A549 (cell line): ENCODE results near the gene HLCS.

ENCODE experiments used
- EP300 ChIP-seq, 2 experiments: fragments of >200 bp; sonication (Bioruptor Twin); formaldehyde crosslinking; IDR thresholded peaks; 2 replicates in 1 of 2; 3 replicates in 1 of 2; pipeline ENCODE4 v1.6.1; 2016 to 2017
- HOXA7 ChIP-seq: fragments of 250-450 bp; sonication (Bioruptor Pico); IDR thresholded peaks from 2 replicates; pipeline ENCODE4 v1.5.0; 2020; ENCODE audit warnings: mild to moderate bottlenecking, moderate library complexity
- JUN ChIP-seq, 2 experiments: fragments of >200 bp; sonication (Bioruptor Twin); formaldehyde crosslinking; IDR thresholded peaks; 2 replicates in 1 of 2; 3 replicates in 1 of 2; pipeline ENCODE4 v1.6.1; 2016 to 2017
- JUNB ChIP-seq: fragments of >200 bp; sonication (Bioruptor Twin); formaldehyde crosslinking; IDR thresholded peaks from 2 replicates; pipeline ENCODE4 v1.6.1; 2016
- POLR2A ChIP-seq: IDR thresholded peaks from 2 replicates; pipeline ENCODE4 v1.6.1; 2012; ENCODE audit warnings: mild to moderate bottlenecking, low read length
- RFX5 ChIP-seq: fragments of 450-650 bp; IDR thresholded peaks from 2 replicates; pipeline ENCODE4 v1.7.1; 2014; ENCODE audit warnings: antibody characterized with exemption, mild to moderate bottlenecking, moderate library complexity
- SMC3 ChIP-seq: fragments of >200 bp; sonication (Bioruptor Twin); formaldehyde crosslinking; IDR thresholded peaks from 3 replicates; pipeline ENCODE4 v1.6.1; 2018; ENCODE audit warnings: inconsistent platforms
- SREBF2 ChIP-seq: fragments of 450-650 bp; IDR thresholded peaks from 2 replicates; pipeline ENCODE4 v1.6.1; 2014; ENCODE audit warnings: mild to moderate bottlenecking, moderate library complexity
- TF ChIP-seq, protein P1 (sequence below): fragments of >200 bp; sonication (Bioruptor Twin); formaldehyde crosslinking; IDR thresholded peaks from 3 replicates; pipeline ENCODE4 v1.5.1; 2016
- TF ChIP-seq, protein P2 (sequence below): IDR thresholded peaks from 2 replicates; pipeline ENCODE4 v1.6.1; 2012
- TF ChIP-seq, protein P3 (sequence below): fragments of 200-600 bp; sonication (generic); IDR thresholded peaks from 2 replicates; pipeline ENCODE4 v1.6.1; 2016; ENCODE audit warnings: antibody characterized with exemption, mild to moderate bottlenecking, moderate library complexity
- TF ChIP-seq, protein P4 (sequence below): IDR thresholded peaks from 2 replicates; pipeline ENCODE4 v1.6.1; 2012

DNA sequence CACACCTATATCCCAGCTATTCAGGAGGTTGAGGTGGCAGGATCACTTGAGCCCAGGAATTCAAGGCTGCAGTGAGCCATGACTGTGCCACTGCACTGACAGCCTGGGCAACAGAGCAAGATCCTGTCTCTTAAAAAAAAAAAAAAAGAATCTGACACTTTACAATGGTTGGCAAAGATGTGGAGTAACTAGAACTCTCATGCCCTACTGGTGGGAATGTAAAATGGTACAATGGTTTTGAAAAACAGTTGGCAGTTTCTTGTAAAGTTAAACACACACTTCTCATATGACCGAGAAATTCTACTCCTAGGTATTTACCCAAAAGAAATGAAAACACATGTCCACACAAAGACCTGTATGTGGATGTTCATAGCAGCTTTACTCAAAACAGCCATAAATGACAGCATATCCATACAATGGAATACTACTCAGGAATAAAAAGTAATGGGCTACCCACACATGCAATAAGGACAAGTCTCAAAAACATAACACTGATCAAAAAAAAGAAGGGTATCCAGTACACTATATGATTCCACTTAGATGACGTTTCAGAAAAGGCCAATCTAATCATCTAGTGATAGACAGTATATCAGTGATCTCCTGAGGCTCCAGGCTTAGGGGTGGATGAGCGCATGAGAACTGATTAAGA, 58.1 kb downstream of the HLCS start:
- no peak for TF ChIP-seq POLR2A
- TF ChIP-seq HOXA7 (CRISPR knock-in tag) = no peak
- no peak for TF ChIP-seq JUN (IDR thresholded peaks at IDR 0.05)
- TF ChIP-seq, protein P1, sequence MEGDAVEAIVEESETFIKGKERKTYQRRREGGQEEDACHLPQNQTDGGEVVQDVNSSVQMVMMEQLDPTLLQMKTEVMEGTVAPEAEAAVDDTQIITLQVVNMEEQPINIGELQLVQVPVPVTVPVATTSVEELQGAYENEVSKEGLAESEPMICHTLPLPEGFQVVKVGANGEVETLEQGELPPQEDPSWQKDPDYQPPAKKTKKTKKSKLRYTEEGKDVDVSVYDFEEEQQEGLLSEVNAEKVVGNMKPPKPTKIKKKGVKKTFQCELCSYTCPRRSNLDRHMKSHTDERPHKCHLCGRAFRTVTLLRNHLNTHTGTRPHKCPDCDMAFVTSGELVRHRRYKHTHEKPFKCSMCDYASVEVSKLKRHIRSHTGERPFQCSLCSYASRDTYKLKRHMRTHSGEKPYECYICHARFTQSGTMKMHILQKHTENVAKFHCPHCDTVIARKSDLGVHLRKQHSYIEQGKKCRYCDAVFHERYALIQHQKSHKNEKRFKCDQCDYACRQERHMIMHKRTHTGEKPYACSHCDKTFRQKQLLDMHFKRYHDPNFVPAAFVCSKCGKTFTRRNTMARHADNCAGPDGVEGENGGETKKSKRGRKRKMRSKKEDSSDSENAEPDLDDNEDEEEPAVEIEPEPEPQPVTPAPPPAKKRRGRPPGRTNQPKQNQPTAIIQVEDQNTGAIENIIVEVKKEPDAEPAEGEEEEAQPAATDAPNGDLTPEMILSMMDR = no peak
- no peak for TF ChIP-seq SMC3
- no peak for TF ChIP-seq EP300 (IDR thresholded peaks at IDR 0.05)
- TF ChIP-seq RFX5 = no peak
- TF ChIP-seq, protein P2, sequence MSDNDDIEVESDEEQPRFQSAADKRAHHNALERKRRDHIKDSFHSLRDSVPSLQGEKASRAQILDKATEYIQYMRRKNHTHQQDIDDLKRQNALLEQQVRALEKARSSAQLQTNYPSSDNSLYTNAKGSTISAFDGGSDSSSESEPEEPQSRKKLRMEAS = no peak
- TF ChIP-seq, protein P3, sequence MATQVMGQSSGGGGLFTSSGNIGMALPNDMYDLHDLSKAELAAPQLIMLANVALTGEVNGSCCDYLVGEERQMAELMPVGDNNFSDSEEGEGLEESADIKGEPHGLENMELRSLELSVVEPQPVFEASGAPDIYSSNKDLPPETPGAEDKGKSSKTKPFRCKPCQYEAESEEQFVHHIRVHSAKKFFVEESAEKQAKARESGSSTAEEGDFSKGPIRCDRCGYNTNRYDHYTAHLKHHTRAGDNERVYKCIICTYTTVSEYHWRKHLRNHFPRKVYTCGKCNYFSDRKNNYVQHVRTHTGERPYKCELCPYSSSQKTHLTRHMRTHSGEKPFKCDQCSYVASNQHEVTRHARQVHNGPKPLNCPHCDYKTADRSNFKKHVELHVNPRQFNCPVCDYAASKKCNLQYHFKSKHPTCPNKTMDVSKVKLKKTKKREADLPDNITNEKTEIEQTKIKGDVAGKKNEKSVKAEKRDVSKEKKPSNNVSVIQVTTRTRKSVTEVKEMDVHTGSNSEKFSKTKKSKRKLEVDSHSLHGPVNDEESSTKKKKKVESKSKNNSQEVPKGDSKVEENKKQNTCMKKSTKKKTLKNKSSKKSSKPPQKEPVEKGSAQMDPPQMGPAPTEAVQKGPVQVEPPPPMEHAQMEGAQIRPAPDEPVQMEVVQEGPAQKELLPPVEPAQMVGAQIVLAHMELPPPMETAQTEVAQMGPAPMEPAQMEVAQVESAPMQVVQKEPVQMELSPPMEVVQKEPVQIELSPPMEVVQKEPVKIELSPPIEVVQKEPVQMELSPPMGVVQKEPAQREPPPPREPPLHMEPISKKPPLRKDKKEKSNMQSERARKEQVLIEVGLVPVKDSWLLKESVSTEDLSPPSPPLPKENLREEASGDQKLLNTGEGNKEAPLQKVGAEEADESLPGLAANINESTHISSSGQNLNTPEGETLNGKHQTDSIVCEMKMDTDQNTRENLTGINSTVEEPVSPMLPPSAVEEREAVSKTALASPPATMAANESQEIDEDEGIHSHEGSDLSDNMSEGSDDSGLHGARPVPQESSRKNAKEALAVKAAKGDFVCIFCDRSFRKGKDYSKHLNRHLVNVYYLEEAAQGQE = no peak
- TF ChIP-seq JUNB = no peak
- no peak for TF ChIP-seq SREBF2
- TF ChIP-seq, protein P4, sequence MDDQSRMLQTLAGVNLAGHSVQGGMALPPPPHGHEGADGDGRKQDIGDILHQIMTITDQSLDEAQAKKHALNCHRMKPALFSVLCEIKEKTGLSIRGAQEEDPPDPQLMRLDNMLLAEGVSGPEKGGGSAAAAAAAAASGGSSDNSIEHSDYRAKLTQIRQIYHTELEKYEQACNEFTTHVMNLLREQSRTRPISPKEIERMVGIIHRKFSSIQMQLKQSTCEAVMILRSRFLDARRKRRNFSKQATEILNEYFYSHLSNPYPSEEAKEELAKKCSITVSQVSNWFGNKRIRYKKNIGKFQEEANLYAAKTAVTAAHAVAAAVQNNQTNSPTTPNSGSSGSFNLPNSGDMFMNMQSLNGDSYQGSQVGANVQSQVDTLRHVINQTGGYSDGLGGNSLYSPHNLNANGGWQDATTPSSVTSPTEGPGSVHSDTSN = no peak
